ENCODE results near the gene OR1M1. TPM values are rescaled to one million over a fixed set of nuclear protein-coding genes. Genes with fewer than 3 reads are reported as not detected.
"Not testable (repeated sequence)": the region's sequence is repeated elsewhere in the genome, so short reads cannot be mapped to it uniquely, and the experiment has no call there.

Gene OR1M1
- polyA plus RNA-seq, 3 donors = not detected

- Histone ChIP-seq H3K4me1 (ENCODE audit: control insufficient read depth in 1 of 2, insufficient read depth in 2 of 2, low read length in 2 of 2) (no peaks in the 10 kb centered on the region), H3K9me3 (replicated peaks in 1 of 2; ENCODE audit: control insufficient read depth in 1 of 2, insufficient read depth in 1 of 2, low read length in 2 of 2) (no peaks in the 10 kb centered on the region), H3K9ac (ENCODE audit: insufficient read depth, low read length, poor library complexity, severe bottlenecking) (no peak overlapping the region), H2AFZ (ENCODE audit: insufficient read depth, low read depth, low read length, poor library complexity, severe bottlenecking) (no peak overlapping the region), H3K27me3 (ENCODE audit: control insufficient read depth in 2 of 2, insufficient read depth in 2 of 2, low read length in 2 of 2) (no peaks in the 10 kb centered on the region), H3K36me3 (replicated peaks in 1 of 2; ENCODE audit: control insufficient read depth in 1 of 2, insufficient read depth in 2 of 2, low read length in 2 of 2) (no peaks in the 10 kb centered on the region), H4K20me1 (ENCODE audit: insufficient read depth, low read length) (no peaks in the 10 kb centered on the region), H3K4me2 (replicated peaks; ENCODE audit: extremely low read depth, low read length, poor library complexity, severe bottlenecking) (no peak overlapping the region), H3K79me2 (ENCODE audit: insufficient read depth, low read length) (no peaks in the 10 kb centered on the region), H3K27ac (ENCODE audit: low read depth in 1 of 2, low read length in 2 of 2) (no peak overlapping the region), H3K4me3 (replicated peaks in 1 of 3; ENCODE audit: low read depth in 2 of 3, low read length in 3 of 3) (no peak overlapping the region)
- WGBS (ENCODE audit: insufficient coverage) = 88% methylated on average over 7 of the region's 8 CpGs
- TF ChIP-seq CTCF (IDR thresholded peaks at IDR 0.05) = no peak
- peaks cover 2 to 3% (median 3%) of the 10 kb centered on the region in 3 donors for H3K27me3 Mint-ChIP-seq (ENCODE audit: low read depth in 3 of 3)
- H3K36me3 Mint-ChIP-seq = no peaks in the 10 kb centered on the region
- peaks cover 5% of the 10 kb centered on the region for H3K4me1 Mint-ChIP-seq
- H3K4me3 Mint-ChIP-seq = no peak overlapping the region
- H3K9me3 Mint-ChIP-seq = peaks cover 0 to 7% (median 0%) of the 10 kb centered on the region in 7 donors
- no peak for DNase-seq
- no peak overlapping the region for H3K27ac Mint-ChIP-seq
- intact Hi-C loops (cut with micrococcal nuclease) = no loop called here
Measured at GRCh38 chr19:9054207-9054606, 32.7 kb upstream of the OR1M1 start.

- intact Hi-C loops (cut with micrococcal nuclease) = no loop called here
- Histone ChIP-seq H2AFZ (ENCODE audit: insufficient read depth, low read depth, low read length, poor library complexity, severe bottlenecking) (no peak overlapping the region), H3K4me2 (replicated peaks; ENCODE audit: extremely low read depth, low read length, poor library complexity, severe bottlenecking) (no peak overlapping the region), H3K36me3 (replicated peaks in 1 of 2; ENCODE audit: control insufficient read depth in 1 of 2, insufficient read depth in 2 of 2, low read length in 2 of 2) (no peaks in the 10 kb centered on the region), H3K27me3 (ENCODE audit: control insufficient read depth in 2 of 2, insufficient read depth in 2 of 2, low read length in 2 of 2) (no peaks in the 10 kb centered on the region), H3K4me1 (ENCODE audit: control insufficient read depth in 1 of 2, insufficient read depth in 2 of 2, low read length in 2 of 2) (peaks cover 0 to 2% of the 10 kb centered on the region in 2 donors), H4K20me1 (ENCODE audit: insufficient read depth, low read length) (no peaks in the 10 kb centered on the region), H3K27ac (ENCODE audit: low read depth in 1 of 2, low read length in 2 of 2) (no peak overlapping the region), H3K79me2 (ENCODE audit: insufficient read depth, low read length) (no peaks in the 10 kb centered on the region), H3K9me3 (replicated peaks in 1 of 2; ENCODE audit: control insufficient read depth in 1 of 2, insufficient read depth in 1 of 2, low read length in 2 of 2) (no peaks in the 10 kb centered on the region), H3K4me3 (replicated peaks in 1 of 3; ENCODE audit: low read depth in 2 of 3, low read length in 3 of 3) (no peak overlapping the region), H3K9ac (ENCODE audit: insufficient read depth, low read length, poor library complexity, severe bottlenecking) (no peak overlapping the region)
- H3K36me3 Mint-ChIP-seq = no peaks in the 10 kb centered on the region
- H3K9me3 Mint-ChIP-seq = peaks cover 0 to 7% (median 0%) of the 10 kb centered on the region in 7 donors
- DNase-seq = no peak
- H3K27me3 Mint-ChIP-seq (ENCODE audit: low read depth in 3 of 3) = peaks cover 2 to 3% (median 3%) of the 10 kb centered on the region in 3 donors
- H3K27ac Mint-ChIP-seq = peak overlapping the region in 1 of 7 donors; percentile 36
- H3K4me3 Mint-ChIP-seq = no peak overlapping the region
- TF ChIP-seq CTCF (IDR thresholded peaks at IDR 0.05) = no peak
- WGBS (ENCODE audit: insufficient coverage) = no CpG with 5 or more reads among the region's 8 CpGs
- H3K4me1 Mint-ChIP-seq = peaks cover 9% of the 10 kb centered on the region
Measured at GRCh38 chr19:9054765-9055164, 32.1 kb upstream of the OR1M1 start.

- H4K20me1 ChIP-seq (ENCODE audit: insufficient read depth, low read length); DNase-seq; H3K79me2 ChIP-seq (ENCODE audit: insufficient read depth, low read length); H3K4me2 ChIP-seq (replicated peaks; ENCODE audit: extremely low read depth, low read length, poor library complexity, severe bottlenecking); H3K27me3 ChIP-seq (ENCODE audit: control insufficient read depth in 2 of 2, insufficient read depth in 2 of 2, low read length in 2 of 2); H3K9ac ChIP-seq (ENCODE audit: insufficient read depth, low read length, poor library complexity, severe bottlenecking); H3K4me3 Mint-ChIP-seq; H3K9me3 ChIP-seq (replicated peaks in 1 of 2; ENCODE audit: control insufficient read depth in 1 of 2, insufficient read depth in 1 of 2, low read length in 2 of 2); H3K4me3 ChIP-seq (replicated peaks in 1 of 3; ENCODE audit: low read depth in 2 of 3, low read length in 3 of 3); H3K4me1 ChIP-seq (ENCODE audit: control insufficient read depth in 1 of 2, insufficient read depth in 2 of 2, low read length in 2 of 2); H3K27me3 Mint-ChIP-seq (ENCODE audit: low read depth in 3 of 3); H3K36me3 Mint-ChIP-seq; intact Hi-C loops (cut with micrococcal nuclease); H3K36me3 ChIP-seq (replicated peaks in 1 of 2; ENCODE audit: control insufficient read depth in 1 of 2, insufficient read depth in 2 of 2, low read length in 2 of 2); H2AFZ ChIP-seq (ENCODE audit: insufficient read depth, low read depth, low read length, poor library complexity, severe bottlenecking); H3K9me3 Mint-ChIP-seq; H3K27ac ChIP-seq (ENCODE audit: low read depth in 1 of 2, low read length in 2 of 2); H3K27ac Mint-ChIP-seq; H3K4me1 Mint-ChIP-seq: not testable (repeated sequence)
- 90% methylated on average over 4 of the region's 9 CpGs for WGBS (ENCODE audit: insufficient coverage)
Measured at GRCh38 chr19:9056131-9056530, 30.7 kb upstream of the OR1M1 start.

Data from CD14-positive monocyte (primary cell).